ENCODE data around the gene DOLPP1. TPM values are rescaled to one million over a fixed set of nuclear protein-coding genes. Genes with fewer than 3 reads are reported as not detected.

DOLPP1 gene
- total and polyA plus RNA-seq, 2 of the 13 experiments (the other 11 are each of a cell fraction or from before 2014, with no cell fraction given): 21.0 to 34.1 TPM

- TF ChIP-seq THAP9 (CRISPR knock-in tag; IDR thresholded peaks at IDR 0.05; ENCODE audit: borderline replicate concordance): 0 out of 2 replicates have a peak, but pooled peaks have one; percentile 35
- TF ChIP-seq BCL3 (CRISPR knock-in tag; IDR thresholded peaks at IDR 0.05): 0 out of 2 replicates have a peak, but pooled peaks have one; percentile 43
- peak; percentile 46; the same call in 1 of the 2 replicates for TF ChIP-seq SALL1 (CRISPR knock-in tag; IDR thresholded peaks at IDR 0.05)
- TF ChIP-seq JUNB (CRISPR knock-in tag; IDR thresholded peaks at IDR 0.05; ENCODE audit: borderline replicate concordance): no peak
- peak; percentile 77 for TF ChIP-seq HNF4A (CRISPR knock-in tag; IDR thresholded peaks at IDR 0.05)
- TF ChIP-seq RARA (CRISPR knock-in tag; IDR thresholded peaks at IDR 0.05): peak; percentile 70
- peak; percentile 22; the same call in 1 of the 2 replicates for TF ChIP-seq ZNF609 (CRISPR knock-in tag; IDR thresholded peaks at IDR 0.05; ENCODE audit: borderline replicate concordance)
- peak; percentile 94 for TF ChIP-seq ZNF687 (CRISPR knock-in tag; IDR thresholded peaks at IDR 0.05)
- 0 out of 2 replicates have a peak, but pooled peaks have one; percentile 55 for TF ChIP-seq KLF12 (CRISPR knock-in tag; IDR thresholded peaks at IDR 0.05; ENCODE audit: borderline replicate concordance)
- peak; percentile 52; the same call in 1 of the 2 replicates for TF ChIP-seq KDM2A (CRISPR knock-in tag; IDR thresholded peaks at IDR 0.05; ENCODE audit: borderline replicate concordance, low read depth)
- peak; percentile 40; the same call in 1 of the 2 replicates for TF ChIP-seq MYC (CRISPR knock-in tag; IDR thresholded peaks at IDR 0.05; ENCODE audit: borderline replicate concordance)
These were observed 20.8 kb upstream of the DOLPP1 start (continued) for GRCh38 chr9:129059796-129060785.

Measured in HepG2 (cell line).